Measurements from ENCODE around the gene ABHD16B.

DNA sequence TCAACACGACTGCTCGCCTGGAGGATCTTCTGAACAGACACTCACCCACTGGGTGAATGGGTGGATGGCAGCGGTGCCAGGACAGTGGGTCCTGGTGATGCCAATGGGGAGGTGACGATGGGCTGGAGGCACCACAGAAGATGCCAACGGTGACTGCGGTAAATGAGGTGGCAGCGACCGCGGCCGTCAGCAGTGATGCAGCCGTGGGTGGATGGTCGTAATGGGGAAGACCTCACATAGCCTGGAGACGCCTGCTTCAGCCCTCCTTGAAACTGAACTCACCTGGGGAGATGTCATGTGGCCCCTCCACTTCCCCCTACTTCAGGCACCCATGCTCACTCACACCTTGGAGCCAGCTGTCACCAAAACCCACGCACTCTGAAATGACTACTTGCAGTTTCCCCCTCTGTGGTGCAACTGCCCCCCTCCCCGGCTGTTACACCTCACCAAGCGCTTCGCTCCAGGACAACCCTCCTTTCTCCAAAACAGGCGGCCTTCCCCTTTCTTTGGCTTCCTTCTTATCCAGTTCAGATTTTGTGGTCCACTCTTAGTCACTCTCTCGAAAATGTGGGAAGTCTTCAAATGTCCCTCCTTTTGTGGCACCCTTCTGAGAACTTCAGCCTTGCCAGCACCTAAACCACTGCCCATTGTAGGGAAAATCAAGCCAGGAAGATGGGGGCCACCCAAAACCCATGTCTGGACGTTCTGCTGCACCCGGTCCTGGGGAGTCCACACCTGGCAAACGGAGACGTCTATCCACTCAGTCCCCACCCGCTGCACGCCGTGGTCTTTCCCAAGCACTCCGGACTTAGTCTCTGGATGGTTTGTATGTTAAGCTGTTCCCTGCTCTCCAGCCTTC, 10.4 kb upstream of the ABHD16B start:
- TF ChIP-seq, protein P1, sequence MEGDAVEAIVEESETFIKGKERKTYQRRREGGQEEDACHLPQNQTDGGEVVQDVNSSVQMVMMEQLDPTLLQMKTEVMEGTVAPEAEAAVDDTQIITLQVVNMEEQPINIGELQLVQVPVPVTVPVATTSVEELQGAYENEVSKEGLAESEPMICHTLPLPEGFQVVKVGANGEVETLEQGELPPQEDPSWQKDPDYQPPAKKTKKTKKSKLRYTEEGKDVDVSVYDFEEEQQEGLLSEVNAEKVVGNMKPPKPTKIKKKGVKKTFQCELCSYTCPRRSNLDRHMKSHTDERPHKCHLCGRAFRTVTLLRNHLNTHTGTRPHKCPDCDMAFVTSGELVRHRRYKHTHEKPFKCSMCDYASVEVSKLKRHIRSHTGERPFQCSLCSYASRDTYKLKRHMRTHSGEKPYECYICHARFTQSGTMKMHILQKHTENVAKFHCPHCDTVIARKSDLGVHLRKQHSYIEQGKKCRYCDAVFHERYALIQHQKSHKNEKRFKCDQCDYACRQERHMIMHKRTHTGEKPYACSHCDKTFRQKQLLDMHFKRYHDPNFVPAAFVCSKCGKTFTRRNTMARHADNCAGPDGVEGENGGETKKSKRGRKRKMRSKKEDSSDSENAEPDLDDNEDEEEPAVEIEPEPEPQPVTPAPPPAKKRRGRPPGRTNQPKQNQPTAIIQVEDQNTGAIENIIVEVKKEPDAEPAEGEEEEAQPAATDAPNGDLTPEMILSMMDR (optimal IDR thresholded peaks at IDR 0.05 in 1 of 3, IDR thresholded peaks at IDR 0.05 in 1 of 3, conservative IDR thresholded peaks at IDR 0.05 in 1 of 3; ENCODE audit: extremely low read depth in 1 of 3, insufficient read depth in 2 of 3, low read length in 3 of 3) = no peak
- TF ChIP-seq EZH2 (IDR thresholded peaks at IDR 0.05; ENCODE audit: low read length) = no peak

Data from keratinocyte (primary cell).